Upper lobe of left lung (tissue), 6 donors: ENCODE measurements around the gene FGF2. TPM values are rescaled to one million over a fixed set of nuclear protein-coding genes. Genes with fewer than 3 reads are reported as not detected.
A peak's percentile ranks its signal among the peaks of the same experiment; 100 is the strongest.

ENCODE experiments used
- ATAC-seq, 2 donors: fragments of 200-7000 bp; cut with Tn5 transposase; one replicate each; pipeline ENCODE4 v1.9.1; 2022; ENCODE audit warnings: mild to moderate bottlenecking in 2 of 2, moderate library complexity in 2 of 2; ENCODE audit not compliant: low FRiP score in 2 of 2
- DNase-seq, 2 donors: peaks; one replicate each; pipeline ENCODE4 v3.0.0-alpha.2; 2019 to 2020
- H3K27ac ChIP-seq, 4 donors: fragments of 200-600 bp; sonication (generic); one replicate each; pipeline ENCODE4 v1.5.1; 2016 to 2019
- H3K27me3 ChIP-seq, 4 donors: fragments of 200-600 bp; sonication (generic); one replicate each; pipeline ENCODE4 v1.5.1; 2017 to 2019
- H3K36me3 ChIP-seq, 4 donors: fragments of 200-600 bp; sonication (generic); one replicate each; pipeline ENCODE4 v1.5.1; 2016 to 2019
- H3K4me1 ChIP-seq, 4 donors: fragments of 200-600 bp; sonication (generic); one replicate each; pipeline ENCODE4 v1.5.1; 2018 to 2019
- H3K4me3 ChIP-seq, 4 donors: fragments of 200-600 bp; sonication (generic); one replicate each; pipeline ENCODE4 v1.5.1; 2017 to 2019; ENCODE audit warnings: mild to moderate bottlenecking in 2 of 4, moderate library complexity in 1 of 4
- H3K9me3 ChIP-seq, 4 donors: fragments of 200-600 bp; sonication (generic); one replicate each; pipeline ENCODE4 v1.5.1; 2018 to 2019
- CTCF ChIP-seq, 6 experiments: fragments of 450-650 bp in 4 of 6; fragments of 200-600 bp in 2 of 6; sonication (generic) in 2 of 6; IDR thresholded peaks; one replicate each; pipeline ENCODE4 v1.5.1; 2016 to 2019; ENCODE audit warnings: antibody characterized with exemption in 6 of 6
- EP300 ChIP-seq, 4 donors: sonication (generic); formaldehyde crosslinking; IDR thresholded peaks; one replicate each; pipeline ENCODE4 v1.5.1; 2017; ENCODE audit warnings: antibody characterized with exemption in 4 of 4, control low read depth in 2 of 4
- POLR2A ChIP-seq, 4 donors: fragments of 450-650 bp; IDR thresholded peaks; one replicate each; pipeline ENCODE4 v1.5.1; 2016 to 2017; ENCODE audit warnings: antibody characterized with exemption in 4 of 4, mild to moderate bottlenecking in 2 of 4
- POLR2AphosphoS5 ChIP-seq, 2 donors: sonication (generic); formaldehyde crosslinking; IDR thresholded peaks; one replicate each; pipeline ENCODE4 v1.5.1; 2017; ENCODE audit warnings: antibody characterized with exemption in 2 of 2
- WGBS, 2 donors: methylation state at CpG; one replicate each; pipeline ENCODE4 v1.1.5; 2017 to 2018; 5-methylcytosine and 5-hydroxymethylcytosine counted together
- total RNA-seq, 6 donors: library from RNA; depleted of rRNA in 4 of 6; stranded (reverse); fragments of >200 nt in 4 of 6; gene quantifications; one replicate each; pipeline versions ENCODE4 v1.1.0 to v1.2.1, GENCODE V29; 2016 to 2021
- donor health status: DM: no; HTN: no; CAD: no; lungs with moderate emphysema.
- donor health status: DM: no; HTN: yes; CAD: no; lungs with severe emphysema.

FGF2 gene
- total RNA-seq, 6 donors from 2014 or later: 1.2 to 15.7 (median 6.5) TPM

- Histone ChIP-seq H3K27me3 (no peaks in the 10 kb centered on the region), H3K27ac (no peak overlapping the region), H3K9me3 (no peaks in the 10 kb centered on the region), H3K36me3 (peaks cover 0 to 9% (median 2%) of the 10 kb centered on the region in 4 donors), H3K4me3 (no peak overlapping the region), H3K4me1 (no peaks in the 10 kb centered on the region)
- ATAC-seq (no peak), DNase-seq (no peak)
- TF ChIP-seq POLR2AphosphoS5 (IDR thresholded peaks at IDR 0.05) (no peak), POLR2A (IDR thresholded peaks at IDR 0.05) (no peak), EP300 (IDR thresholded peaks at IDR 0.05) (no peak), CTCF (IDR thresholded peaks at IDR 0.05) (no peak)
- WGBS, 2 donors: 55 to 56% methylated on average over 1 of the region's 1 CpG
Measured at GRCh38 chr4:122895336-122895995, 68.8 kb downstream of the FGF2 start.

- DNase-seq: no peak
- 87 to 88% methylated on average over 1 of the region's 1 CpG for WGBS, 2 donors
- H3K36me3 ChIP-seq: peaks cover 0 to 9% (median 2%) of the 10 kb centered on the region in 4 donors
- no peaks in the 10 kb centered on the region for H3K4me1 ChIP-seq
- ATAC-seq: no peak
- no peaks in the 10 kb centered on the region for H3K9me3 ChIP-seq
- no peaks in the 10 kb centered on the region for H3K27me3 ChIP-seq
- H3K27ac ChIP-seq: no peak overlapping the region
- TF ChIP-seq EP300 (IDR thresholded peaks at IDR 0.05) (no peak), CTCF (IDR thresholded peaks at IDR 0.05) (no peak), POLR2A (IDR thresholded peaks at IDR 0.05) (no peak)
- H3K4me3 ChIP-seq: no peak overlapping the region
Measured at GRCh38 chr4:122896270-122896669, 69.6 kb downstream of the FGF2 start.

GRCh38 chr4:122898370-122899150 is 71.9 kb downstream of the FGF2 start:
- TF ChIP-seq EP300 (IDR thresholded peaks at IDR 0.05) (no peak), POLR2A (IDR thresholded peaks at IDR 0.05) (no peak), CTCF (IDR thresholded peaks at IDR 0.05) (no peak)
- ATAC-seq: peak in 1 of 2 donors; percentile 64
- Histone ChIP-seq H3K9me3 (no peaks in the 10 kb centered on the region), H3K4me1 (no peaks in the 10 kb centered on the region), H3K27me3 (no peaks in the 10 kb centered on the region), H3K36me3 (no peaks in the 10 kb centered on the region), H3K27ac (no peak overlapping the region), H3K4me3 (no peak overlapping the region)
- WGBS, 2 donors: 88 to 94% methylated on average over 2 of the region's 2 CpGs
- no peak for DNase-seq

GRCh38 chr4:122899682-122900081 is 73.1 kb downstream of the FGF2 start:
- Histone ChIP-seq H3K36me3 (no peaks in the 10 kb centered on the region), H3K27me3 (no peaks in the 10 kb centered on the region), H3K4me3 (no peak overlapping the region), H3K27ac (no peak overlapping the region), H3K4me1 (no peaks in the 10 kb centered on the region), H3K9me3 (no peaks in the 10 kb centered on the region)
- DNase-seq: no peak
- 93 to 100% methylated on average over 1 to 7 of the region's 7 CpGs for WGBS, 2 donors
- no peak for TF ChIP-seq CTCF (IDR thresholded peaks at IDR 0.05)
- no peak for TF ChIP-seq POLR2AphosphoS5 (IDR thresholded peaks at IDR 0.05)
- TF ChIP-seq POLR2A (IDR thresholded peaks at IDR 0.05): no peak
- no peak for TF ChIP-seq EP300 (IDR thresholded peaks at IDR 0.05)
- ATAC-seq: no peak
